ENCODE measurements around the gene COL23A1. TPM values are rescaled to one million over a fixed set of nuclear protein-coding genes. Genes with fewer than 3 reads are reported as not detected.

COL23A1 gene
- polyA plus RNA-seq, 2 of the 4 experiments (the other 2 are of a cell fraction), result not detected

DNA sequence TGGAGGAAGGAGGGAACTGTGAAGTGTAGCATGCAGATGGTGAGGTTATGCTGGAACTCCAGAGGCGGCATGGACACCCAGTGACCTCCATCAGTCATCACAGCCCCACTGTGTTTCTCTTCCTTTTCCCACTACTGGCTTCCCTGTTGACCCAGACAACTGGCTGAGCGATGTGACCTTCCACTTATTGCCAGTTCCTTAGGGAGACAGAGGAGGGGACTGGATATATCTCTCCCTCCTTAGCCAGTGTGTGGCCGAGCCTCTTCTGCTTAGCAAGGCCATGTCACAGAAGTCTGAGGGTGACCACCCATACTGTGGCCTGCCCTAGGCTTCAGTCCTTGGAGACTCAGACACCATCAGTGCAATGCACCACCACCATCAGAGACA is 354.6 kb downstream of the COL23A1 start (continued):
- TF ChIP-seq, protein P1, sequence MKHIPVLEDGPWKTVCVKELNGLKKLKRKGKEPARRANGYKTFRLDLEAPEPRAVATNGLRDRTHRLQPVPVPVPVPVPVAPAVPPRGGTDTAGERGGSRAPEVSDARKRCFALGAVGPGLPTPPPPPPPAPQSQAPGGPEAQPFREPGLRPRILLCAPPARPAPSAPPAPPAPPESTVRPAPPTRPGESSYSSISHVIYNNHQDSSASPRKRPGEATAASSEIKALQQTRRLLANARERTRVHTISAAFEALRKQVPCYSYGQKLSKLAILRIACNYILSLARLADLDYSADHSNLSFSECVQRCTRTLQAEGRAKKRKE (CRISPR knock-in tag; IDR thresholded peaks at IDR 0.05; ENCODE audit: low read depth), result no peak
- TF ChIP-seq NPAS2 (CRISPR knock-in tag; IDR thresholded peaks at IDR 0.05; ENCODE audit: borderline replicate concordance) (no peak), MAFK (IDR thresholded peaks at IDR 0.05; ENCODE audit: partially characterized antibody) (no peak), HOXB13 (CRISPR knock-in tag; IDR thresholded peaks at IDR 0.05; ENCODE audit: low read depth) (no peak), TP53 (CRISPR knock-in tag; IDR thresholded peaks at IDR 0.05) (no peak), NFE2L2 (conservative IDR thresholded peaks at IDR 0.05; ENCODE audit: low read length) (no peak), RFX5 (IDR thresholded peaks at IDR 0.05) (no peak), GATA3 (IDR thresholded peaks at IDR 0.05; ENCODE audit: borderline replicate concordance) (no peak)
- TF ChIP-seq, protein P2, sequence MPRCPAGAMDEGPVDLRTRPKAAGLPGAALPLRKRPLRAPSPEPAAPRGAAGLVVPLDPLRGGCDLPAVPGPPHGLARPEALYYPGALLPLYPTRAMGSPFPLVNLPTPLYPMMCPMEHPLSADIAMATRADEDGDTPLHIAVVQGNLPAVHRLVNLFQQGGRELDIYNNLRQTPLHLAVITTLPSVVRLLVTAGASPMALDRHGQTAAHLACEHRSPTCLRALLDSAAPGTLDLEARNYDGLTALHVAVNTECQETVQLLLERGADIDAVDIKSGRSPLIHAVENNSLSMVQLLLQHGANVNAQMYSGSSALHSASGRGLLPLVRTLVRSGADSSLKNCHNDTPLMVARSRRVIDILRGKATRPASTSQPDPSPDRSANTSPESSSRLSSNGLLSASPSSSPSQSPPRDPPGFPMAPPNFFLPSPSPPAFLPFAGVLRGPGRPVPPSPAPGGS (IDR thresholded peaks at IDR 0.05), result no peak

DNA sequence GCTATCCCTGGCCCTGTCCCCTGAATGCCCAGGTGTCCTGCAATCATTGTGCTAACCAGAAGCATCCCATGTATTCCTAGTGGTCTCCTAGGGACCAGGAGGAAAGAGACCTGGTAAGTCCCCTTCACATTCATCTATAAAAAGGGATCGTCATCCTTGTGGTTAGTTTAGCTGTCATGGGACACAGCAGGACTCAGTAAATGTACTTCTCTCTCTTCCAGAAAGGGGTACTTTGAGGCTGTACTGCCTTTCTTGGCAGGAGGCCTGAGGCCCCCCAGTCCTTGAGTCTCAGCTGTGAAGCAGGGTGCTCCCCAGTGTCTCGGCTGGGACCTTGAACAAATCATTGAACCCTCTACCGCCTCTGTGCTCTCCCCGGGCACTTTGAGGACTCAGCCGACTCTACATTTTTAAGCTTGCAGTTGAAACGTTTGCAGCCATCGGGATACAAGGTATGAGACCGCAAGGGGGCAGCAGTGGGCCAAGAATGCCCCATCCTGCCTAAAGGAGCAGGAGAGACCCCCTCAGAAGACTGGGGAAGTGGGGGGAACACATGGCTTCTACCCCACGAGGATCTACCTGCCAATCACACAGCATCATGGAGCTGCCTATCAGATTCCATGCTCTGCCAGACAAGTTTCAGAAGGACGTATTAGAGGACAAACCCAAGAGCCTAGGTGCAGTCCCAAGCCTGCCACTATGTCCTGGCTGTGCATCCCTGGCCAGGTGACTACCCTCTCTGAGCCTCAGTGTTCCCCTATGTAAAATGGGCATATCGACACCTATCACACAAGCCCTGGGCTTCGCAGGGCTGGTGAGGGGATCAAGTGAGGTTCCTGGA is 355.2 kb downstream of the COL23A1 start:
- ChIA-PET POLR2A (interaction anchor here (1.0 kb wide), 1 partner anchor 31 kb away, joined by 3 read pairs; the partner anchor contains the start of gene HNRNPAB), CTCF (interaction anchor here (0.6 to 1.4 kb wide), 9 partner anchors 9 to 1352 kb away, joined by 3 to 6 read pairs (median 4); no protein-coding TSS in a partner anchor)
- ATAC-seq, result peak in 1 of 2 experiments; percentile 53; a peak in 3 of 6 replicates
- Histone ChIP-seq H3K4me1 (peaks cover 18% of the 10 kb centered on the region), H3K9me3 (no peaks in the 10 kb centered on the region), H3K27ac (no peak overlapping the region), H3K4me3 (no peak overlapping the region), H3K4me2 (no peak overlapping the region)
- 17% methylated on average over 11 of the region's 12 CpGs for WGBS (ENCODE audit: missing lambda C conversion rate)
- peak; percentile 66 to 80 for DNase-seq (ENCODE audit: low read depth in 1 of 2, low spot score in 1 of 2)
- no peak for FAIRE-seq
- TF ChIP-seq CBX8 (IDR thresholded peaks at IDR 0.05) (no peak), CTCF (IDR thresholded peaks at IDR 0.05) (peak; percentile 65), CHD4 (IDR thresholded peaks at IDR 0.05; ENCODE audit: borderline replicate concordance) (no peak), ZFP36 (IDR thresholded peaks at IDR 0.05; ENCODE audit: borderline replicate concordance, partially characterized antibody) (peak; percentile 47), RAD21 (conservative IDR thresholded peaks at IDR 0.05 in 1 of 2, IDR thresholded peaks at IDR 0.05 in 1 of 2) (peak; percentile 71 to 79; a peak in 4 of 5 replicates), PHF8 (IDR thresholded peaks at IDR 0.05; ENCODE audit: borderline replicate concordance, low read depth) (no peak), REST (IDR thresholded peaks at IDR 0.05) (no peak), RARB (CRISPR knock-in tag; IDR thresholded peaks at IDR 0.05) (no peak), JUN (IDR thresholded peaks at IDR 0.05) (no peak), KDM1A (IDR thresholded peaks at IDR 0.05; ENCODE audit: low read depth) (no peak), TFCP2L1 (CRISPR knock-in tag; IDR thresholded peaks at IDR 0.05) (no peak), CBX2 (IDR thresholded peaks at IDR 0.05; ENCODE audit: borderline replicate concordance, low read depth) (no peak), SMC3 (IDR thresholded peaks at IDR 0.05) (peak; percentile 55), FOSB (CRISPR knock-in tag; IDR thresholded peaks at IDR 0.05) (no peak), POLR2A (IDR thresholded peaks at IDR 0.05; ENCODE audit: low read length) (no peak), EHF (CRISPR knock-in tag; IDR thresholded peaks at IDR 0.05) (no peak)
- TF ChIP-seq, protein P2 (IDR thresholded peaks at IDR 0.05), result no peak

Measured in A549 (cell line).